CD4-positive, alpha-beta T cell treated with Interferon alpha-2 for 1 hour (primary cell): ENCODE measurements around the gene NOC3L.
A peak's percentile ranks its signal among the peaks of the same experiment; 100 is the strongest.

Source experiments
- DNase-seq, 2 donors: peaks; one replicate each; pipeline ENCODE4 v3.0.0-alpha.2; 2020 to 2022

The NOC3L gene

GRCh38 chr10:94300042-94300441 lies 62.7 kb downstream of the NOC3L start:
- DNase-seq = no peak

GRCh38 chr10:94299417-94299816 lies 63.3 kb downstream of the NOC3L start:
- DNase-seq = peak in 1 of 2 donors; percentile 25

- DNase-seq = no peak
Observed at GRCh38 chr10:94294168-94294567, 68.6 kb downstream of the NOC3L start.

GRCh38 chr10:94293354-94293753 lies 69.4 kb downstream of the NOC3L start:
- DNase-seq = no peak

GRCh38 chr10:94292434-94293090 lies 70.2 kb downstream of the NOC3L start:
- DNase-seq = no peak

- no peak for DNase-seq
Observed at GRCh38 chr10:94288361-94289101, 74.2 kb downstream of the NOC3L start.

- DNase-seq = no peak
Observed at GRCh38 chr10:94287336-94287735, 75.4 kb downstream of the NOC3L start.

GRCh38 chr10:94286901-94287300 lies 75.8 kb downstream of the NOC3L start:
- DNase-seq = no peak

GRCh38 chr10:94285271-94285670 lies 77.5 kb downstream of the NOC3L start:
- no peak for DNase-seq
